ENCODE measurements around the gene ADPRHL1.

GRCh38 chr13:113470073-113470472 is 16.8 kb upstream of the ADPRHL1 start:
- TF ChIP-seq EZH2 (IDR thresholded peaks at IDR 0.05; ENCODE audit: low read length, missing control alignments) (no peak), CTCF (conservative IDR thresholded peaks at IDR 0.05 in 1 of 2, IDR thresholded peaks at IDR 0.05 in 1 of 2; ENCODE audit: low read depth in 1 of 2, low read length in 2 of 2) (no peak)

Data from fibroblast of lung (primary cell).